Measurements from ENCODE around the gene KCNJ6. TPM values are rescaled to one million over a fixed set of nuclear protein-coding genes. Genes with fewer than 3 reads are reported as not detected.

The KCNJ6 gene
- total and polyA plus RNA-seq, 2 of the 8 experiments (the other 6 are each of a cell fraction or from before 2014, with no cell fraction given), result 0.51 to 1.2 TPM

GRCh38 chr21:37863842-37864241 is 52.4 kb downstream of the KCNJ6 start:
- DNase-seq (ENCODE audit: low read depth in 1 of 2, low spot score in 2 of 2), result no peak
- H4K8ac ChIP-seq (ENCODE audit: extremely low read depth, insufficient read depth, low read length), result no peak overlapping the region
- no peak overlapping the region for H3K9ac ChIP-seq (replicated peaks in 1 of 4; ENCODE audit: extremely low read depth in 1 of 4, low read depth in 3 of 4, low read length in 3 of 4)
- H2BK120ac ChIP-seq (replicated peaks; ENCODE audit: low read depth, low read length), result no peak overlapping the region
- TF ChIP-seq BACH1 (IDR thresholded peaks at IDR 0.05; ENCODE audit: low read length), result no peak
- TF ChIP-seq GABPA (IDR thresholded peaks at IDR 0.05; ENCODE audit: borderline replicate concordance, insufficient read depth, low read length), result no peak
- TF ChIP-seq ATF3 (IDR thresholded peaks at IDR 0.05; ENCODE audit: insufficient read depth, low read depth, low read length), result no peak
- no peak for TF ChIP-seq TEAD4 (IDR thresholded peaks at IDR 0.05; ENCODE audit: low read depth, low read length)
- no peak for TF ChIP-seq RXRA (IDR thresholded peaks at IDR 0.05; ENCODE audit: insufficient read depth, low read depth, low read length)
- TF ChIP-seq KDM1A (IDR thresholded peaks at IDR 0.05; ENCODE audit: borderline replicate concordance, low read length), result no peak
- TF ChIP-seq, protein P1, sequence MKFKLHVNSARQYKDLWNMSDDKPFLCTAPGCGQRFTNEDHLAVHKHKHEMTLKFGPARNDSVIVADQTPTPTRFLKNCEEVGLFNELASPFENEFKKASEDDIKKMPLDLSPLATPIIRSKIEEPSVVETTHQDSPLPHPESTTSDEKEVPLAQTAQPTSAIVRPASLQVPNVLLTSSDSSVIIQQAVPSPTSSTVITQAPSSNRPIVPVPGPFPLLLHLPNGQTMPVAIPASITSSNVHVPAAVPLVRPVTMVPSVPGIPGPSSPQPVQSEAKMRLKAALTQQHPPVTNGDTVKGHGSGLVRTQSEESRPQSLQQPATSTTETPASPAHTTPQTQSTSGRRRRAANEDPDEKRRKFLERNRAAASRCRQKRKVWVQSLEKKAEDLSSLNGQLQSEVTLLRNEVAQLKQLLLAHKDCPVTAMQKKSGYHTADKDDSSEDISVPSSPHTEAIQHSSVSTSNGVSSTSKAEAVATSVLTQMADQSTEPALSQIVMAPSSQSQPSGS (IDR thresholded peaks at IDR 0.05; ENCODE audit: low read length), result no peak
- peaks cover 0 to 2% (median 0%) of the 10 kb centered on the region in 4 experiments; a peak in 1 of 7 replicates for H3K4me1 ChIP-seq (replicated peaks in 1 of 4; ENCODE audit: control insufficient read depth in 3 of 4, insufficient read depth in 4 of 4, low read length in 3 of 4)
- H3K27ac ChIP-seq (ENCODE audit: low read depth, low read length), result no peak overlapping the region
- no peak overlapping the region for H3K4me3 ChIP-seq (ENCODE audit: extremely low read depth in 1 of 4, insufficient read depth in 2 of 4, low read depth in 3 of 4, low read length in 4 of 4)
- H3K56ac ChIP-seq (replicated peaks; ENCODE audit: insufficient read length, low read depth, low read length), result no peak overlapping the region
- H2BK15ac ChIP-seq (ENCODE audit: low read length), result no peak overlapping the region
- H2AK5ac ChIP-seq (ENCODE audit: low read depth, low read length), result no peak overlapping the region
- no peaks in the 10 kb centered on the region for H3K36me3 ChIP-seq (ENCODE audit: control insufficient read depth in 2 of 4, insufficient read depth in 4 of 4, low read length in 3 of 4)
- H3K23me2 ChIP-seq (ENCODE audit: low read depth, low read length), result no peaks in the 10 kb centered on the region
- H2BK20ac ChIP-seq (ENCODE audit: low read length), result no peak overlapping the region
- POLR2A ChIA-PET (ENCODE audit: partially characterized antibody), result no interaction called here
- H3K79me1 ChIP-seq (ENCODE audit: low read depth, low read length), result no peaks in the 10 kb centered on the region
- H2AFZ ChIP-seq (ENCODE audit: low read length), result no peak overlapping the region
- no peak overlapping the region for H3K23ac ChIP-seq (ENCODE audit: insufficient read length)
- no peaks in the 10 kb centered on the region for H3K27me3 ChIP-seq (replicated peaks in 1 of 4; ENCODE audit: control insufficient read depth in 3 of 4, extremely low read depth in 1 of 4, insufficient read depth in 3 of 4, low read length in 3 of 4)
- FAIRE-seq, result no peak
- whole genome bisulfite sequencing, 2 experiments (ENCODE audit: extremely low coverage in 1 of 2, insufficient coverage in 1 of 2, insufficient read length in 1 of 2, insufficient replicate concordance in 2 of 2, low coverage in 1 of 2, low lambda C conversion rate in 2 of 2, missing lambda C conversion rate in 1 of 2), result 90% methylated on average over 5 of the region's 5 CpGs; no CpG with 5 or more reads in 1 of the 2 experiments
- H3K4me2 ChIP-seq (ENCODE audit: insufficient read depth in 1 of 2, low read depth in 2 of 2, low read length in 2 of 2), result no peak overlapping the region
- no peaks in the 10 kb centered on the region for H3K79me2 ChIP-seq (ENCODE audit: control insufficient read depth in 1 of 2, insufficient read depth in 2 of 2, low read length in 2 of 2)
- H4K20me1 ChIP-seq (replicated peaks in 1 of 2; ENCODE audit: control insufficient read depth in 1 of 2, insufficient read depth in 2 of 2, low read length in 2 of 2), result no peaks in the 10 kb centered on the region
- no peak overlapping the region for H2BK5ac ChIP-seq (ENCODE audit: low read depth, low read length)
- no peak overlapping the region for H4K91ac ChIP-seq (replicated peaks; ENCODE audit: insufficient read length, low read length)
- no peak overlapping the region for H2BK12ac ChIP-seq (ENCODE audit: low read depth, low read length)
- H3K18ac ChIP-seq (ENCODE audit: extremely low read depth, low read length), result no peak overlapping the region
- H3K9me3 ChIP-seq (ENCODE audit: insufficient read depth in 2 of 2, low read depth in 1 of 2, low read length in 1 of 2), result no peaks in the 10 kb centered on the region
- no peak overlapping the region for H3K4ac ChIP-seq (replicated peaks; ENCODE audit: insufficient read length, low read depth, low read length)
- H3K14ac ChIP-seq (ENCODE audit: insufficient read length), result no peak overlapping the region
- CTCF ChIA-PET (ENCODE audit: partially characterized antibody), result interaction anchor here (0.6 to 1.7 kb wide), 5 partner anchors 53 to 152 kb away, joined by 3 to 5 read pairs (median 4); partner anchors contain the start of gene KCNJ6
- H4K5ac ChIP-seq (ENCODE audit: insufficient read length, low read depth, low read length), result no peak overlapping the region
